ENCODE results near the gene BMP7. TPM values are rescaled to one million over a fixed set of nuclear protein-coding genes. Genes with fewer than 3 reads are reported as not detected.

BMP7 gene
- total and polyA plus RNA-seq, 2 of the 8 experiments (the other 6 are each of a cell fraction or from before 2014, with no cell fraction given), result 9.2 to 14.7 TPM

DNA sequence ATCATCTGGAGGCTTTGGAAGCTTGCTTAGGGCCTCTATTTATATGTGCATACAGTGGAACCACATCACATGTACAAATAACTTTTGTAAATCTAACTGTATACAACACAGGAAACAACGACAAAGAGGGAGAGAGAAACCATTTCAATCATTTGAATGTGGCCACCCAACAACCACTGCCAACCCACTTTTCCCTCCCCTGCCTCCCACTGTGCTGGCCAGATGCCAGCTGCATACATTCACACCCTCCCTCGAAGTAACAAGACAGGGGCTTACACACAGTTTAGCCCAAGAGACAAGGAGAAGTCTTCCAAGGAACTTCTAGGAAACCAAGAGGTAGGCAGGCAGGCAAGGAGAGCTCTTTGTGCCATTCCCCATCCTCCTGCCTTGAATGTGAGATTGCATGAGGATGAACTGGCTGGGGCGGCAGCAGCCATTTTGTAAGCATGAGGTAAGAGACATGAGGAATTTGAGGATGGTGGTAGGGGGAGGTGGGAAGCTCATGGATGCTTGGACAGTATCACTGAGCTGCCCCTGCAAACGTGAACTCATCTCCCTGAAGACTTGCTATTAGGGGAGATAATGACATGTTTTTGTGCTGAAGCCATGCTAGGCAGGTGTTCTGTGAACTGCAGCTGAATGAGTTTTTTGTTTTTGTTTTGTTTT lies 18.2 kb downstream of the BMP7 start:
- H4K91ac ChIP-seq (replicated peaks; ENCODE audit: insufficient read length, low read length), result no peak overlapping the region
- CTCF ChIA-PET (ENCODE audit: partially characterized antibody), result interaction anchor here (0.6 to 5.3 kb wide), 9 partner anchors 13 to 158 kb away, joined by 3 to 33 read pairs (median 4); partner anchors contain the start of gene SPO11
- TF ChIP-seq, protein P1, sequence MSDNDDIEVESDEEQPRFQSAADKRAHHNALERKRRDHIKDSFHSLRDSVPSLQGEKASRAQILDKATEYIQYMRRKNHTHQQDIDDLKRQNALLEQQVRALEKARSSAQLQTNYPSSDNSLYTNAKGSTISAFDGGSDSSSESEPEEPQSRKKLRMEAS (IDR thresholded peaks at IDR 0.05), result 0 out of 2 replicates have a peak, but pooled peaks have one; percentile 20
- TF ChIP-seq SRF (IDR thresholded peaks at IDR 0.05; ENCODE audit: low read depth, low read length) (no peak), EGR1 (IDR thresholded peaks at IDR 0.05; ENCODE audit: borderline replicate concordance, low read depth, low read length) (no peak), SIX5 (IDR thresholded peaks at IDR 0.05; ENCODE audit: low read depth, low read length) (no peak), BCL11A (IDR thresholded peaks at IDR 0.05; ENCODE audit: low read depth in 2 of 2, low read length in 2 of 2) (no peak), YY1 (IDR thresholded peaks at IDR 0.05; ENCODE audit: low read depth, low read length) (0 out of 2 replicates have a peak, but pooled peaks have one; percentile 26), RNF2 (IDR thresholded peaks at IDR 0.05; ENCODE audit: borderline replicate concordance, low read depth, low read length, missing control alignments, poor library complexity, severe bottlenecking) (no peak), SAP30 (IDR thresholded peaks at IDR 0.05; ENCODE audit: insufficient read depth, insufficient replicate concordance, low read length) (no peak), EZH2 (IDR thresholded peaks at IDR 0.05; ENCODE audit: low read depth, low read length, severe bottlenecking) (no peak)
- TF ChIP-seq, protein P2, sequence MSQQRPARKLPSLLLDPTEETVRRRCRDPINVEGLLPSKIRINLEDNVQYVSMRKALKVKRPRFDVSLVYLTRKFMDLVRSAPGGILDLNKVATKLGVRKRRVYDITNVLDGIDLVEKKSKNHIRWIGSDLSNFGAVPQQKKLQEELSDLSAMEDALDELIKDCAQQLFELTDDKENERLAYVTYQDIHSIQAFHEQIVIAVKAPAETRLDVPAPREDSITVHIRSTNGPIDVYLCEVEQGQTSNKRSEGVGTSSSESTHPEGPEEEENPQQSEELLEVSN (IDR thresholded peaks at IDR 0.05), result 0 out of 2 replicates have a peak, but pooled peaks have one; percentile 21

More for the DNA sequence above, 18.2 kb downstream of the BMP7 start:
- H3K36me3 ChIP-seq (ENCODE audit: control insufficient read depth in 2 of 4, insufficient read depth in 4 of 4, low read length in 3 of 4), result no peaks in the 10 kb centered on the region
- no peak overlapping the region for H2BK120ac ChIP-seq (replicated peaks; ENCODE audit: low read depth, low read length)
- peaks cover 1 to 15% (median 5%) of the 10 kb centered on the region in 4 experiments; a peak in 5 of 7 replicates for H3K4me1 ChIP-seq (replicated peaks in 1 of 4; ENCODE audit: control insufficient read depth in 3 of 4, insufficient read depth in 4 of 4, low read length in 3 of 4)
- no peaks in the 10 kb centered on the region for H3K9me3 ChIP-seq (ENCODE audit: insufficient read depth in 2 of 2, low read depth in 1 of 2, low read length in 1 of 2)
- H2BK5ac ChIP-seq (ENCODE audit: low read depth, low read length), result no peak overlapping the region
- H3K79me2 ChIP-seq (ENCODE audit: control insufficient read depth in 1 of 2, insufficient read depth in 2 of 2, low read length in 2 of 2), result no peaks in the 10 kb centered on the region
- no peak overlapping the region for H2BK20ac ChIP-seq (ENCODE audit: low read length)
- H4K20me1 ChIP-seq (replicated peaks in 1 of 2; ENCODE audit: control insufficient read depth in 1 of 2, insufficient read depth in 2 of 2, low read length in 2 of 2), result peaks cover 0 to 2% of the 10 kb centered on the region in 2 experiments
- WGBS, 2 experiments (ENCODE audit: extremely low coverage in 1 of 2, insufficient coverage in 1 of 2, insufficient read length in 1 of 2, insufficient replicate concordance in 2 of 2, low coverage in 1 of 2, low lambda C conversion rate in 2 of 2, missing lambda C conversion rate in 1 of 2), result 85% methylated on average over 4 of the region's 4 CpGs; no CpG with 5 or more reads in 1 of the 2 experiments
- peak overlapping the region; percentile 34; the same call in 1 of the 2 replicates for H2AK5ac ChIP-seq (ENCODE audit: low read depth, low read length)
- no peak overlapping the region for H3K4ac ChIP-seq (replicated peaks; ENCODE audit: insufficient read length, low read depth, low read length)
- no peak overlapping the region for H3K4me2 ChIP-seq (ENCODE audit: insufficient read depth in 1 of 2, low read depth in 2 of 2, low read length in 2 of 2)
- no peak overlapping the region for H3K23ac ChIP-seq (ENCODE audit: insufficient read length)
- H2BK15ac ChIP-seq (ENCODE audit: low read length), result 0 out of 2 replicates have a peak overlapping the region, but pooled peaks have one; percentile 8
- H2BK12ac ChIP-seq (ENCODE audit: low read depth, low read length), result no peak overlapping the region
- no peak overlapping the region for H3K27ac ChIP-seq (ENCODE audit: low read depth, low read length)
- H3K18ac ChIP-seq (ENCODE audit: extremely low read depth, low read length), result no peak overlapping the region
- FAIRE-seq (no peak), DNase-seq (ENCODE audit: low read depth in 1 of 2, low spot score in 2 of 2) (no peak)
- H3K56ac ChIP-seq (replicated peaks; ENCODE audit: insufficient read length, low read depth, low read length), result no peak overlapping the region
- no peak overlapping the region for H3K4me3 ChIP-seq (ENCODE audit: extremely low read depth in 1 of 4, insufficient read depth in 2 of 4, low read depth in 3 of 4, low read length in 4 of 4)
- no peaks in the 10 kb centered on the region for H3K23me2 ChIP-seq (ENCODE audit: low read depth, low read length)
- no peak overlapping the region for H3K14ac ChIP-seq (ENCODE audit: insufficient read length)
- no peak overlapping the region for H4K8ac ChIP-seq (ENCODE audit: extremely low read depth, insufficient read depth, low read length)
- no peaks in the 10 kb centered on the region; a peak in 1 of 7 replicates for H3K27me3 ChIP-seq (replicated peaks in 1 of 4; ENCODE audit: control insufficient read depth in 3 of 4, extremely low read depth in 1 of 4, insufficient read depth in 3 of 4, low read length in 3 of 4)
- H3K9ac ChIP-seq (replicated peaks in 1 of 4; ENCODE audit: extremely low read depth in 1 of 4, low read depth in 3 of 4, low read length in 3 of 4), result no peak overlapping the region
- no peak overlapping the region for H4K5ac ChIP-seq (ENCODE audit: insufficient read length, low read depth, low read length)
- H3K79me1 ChIP-seq (ENCODE audit: low read depth, low read length), result peaks cover 9% of the 10 kb centered on the region
- no peak overlapping the region for H2AFZ ChIP-seq (ENCODE audit: low read length)
- POLR2A ChIA-PET (ENCODE audit: partially characterized antibody), result interaction anchor here (1.2 to 2.2 kb wide), 2 partner anchors 10 to 11 kb away, joined by 3 to 5 read pairs; no protein-coding TSS in a partner anchor

Data from H1 (cell line).